ENCODE data around the gene THPO.

The THPO gene

GRCh38 chr3:184372296-184372821 is 5.6 kb downstream of the THPO start:
- Histone ChIP-seq H3K9me3 (ENCODE audit: control insufficient read depth, insufficient read depth, low read length) (no peaks in the 10 kb centered on the region), H3K4me1 (ENCODE audit: control insufficient read depth, insufficient read depth, low read length) (peaks cover 4% of the 10 kb centered on the region), H3K36me3 (ENCODE audit: control insufficient read depth, insufficient read depth, low read length) (peaks cover 8% of the 10 kb centered on the region), H3K9ac (ENCODE audit: low read depth, low read length) (no peak overlapping the region), H3K27me3 (ENCODE audit: control insufficient read depth, insufficient read depth, low read length) (peaks cover 19% of the 10 kb centered on the region), H3K4me3 (ENCODE audit: low read depth, low read length) (no peak overlapping the region)

GRCh38 chr3:184371570-184372018 is 6.4 kb downstream of the THPO start:
- H3K4me3 ChIP-seq (ENCODE audit: low read depth, low read length): no peak overlapping the region
- H3K36me3 ChIP-seq (ENCODE audit: control insufficient read depth, insufficient read depth, low read length): peaks cover 12% of the 10 kb centered on the region
- no peaks in the 10 kb centered on the region for H3K9me3 ChIP-seq (ENCODE audit: control insufficient read depth, insufficient read depth, low read length)
- no peak overlapping the region for H3K9ac ChIP-seq (ENCODE audit: low read depth, low read length)
- peaks cover 14% of the 10 kb centered on the region for H3K27me3 ChIP-seq (ENCODE audit: control insufficient read depth, insufficient read depth, low read length)
- peaks cover 4% of the 10 kb centered on the region for H3K4me1 ChIP-seq (ENCODE audit: control insufficient read depth, insufficient read depth, low read length)

GRCh38 chr3:184368586-184369183 is 9.3 kb downstream of the THPO start:
- Histone ChIP-seq H3K4me3 (ENCODE audit: low read depth, low read length) (no peak overlapping the region), H3K9me3 (ENCODE audit: control insufficient read depth, insufficient read depth, low read length) (no peaks in the 10 kb centered on the region), H3K4me1 (ENCODE audit: control insufficient read depth, insufficient read depth, low read length) (peaks cover 4% of the 10 kb centered on the region), H3K9ac (ENCODE audit: low read depth, low read length) (no peak overlapping the region), H3K27me3 (ENCODE audit: control insufficient read depth, insufficient read depth, low read length) (peaks cover 4% of the 10 kb centered on the region), H3K36me3 (ENCODE audit: control insufficient read depth, insufficient read depth, low read length) (peaks cover 20% of the 10 kb centered on the region)

- Histone ChIP-seq H3K27me3 (ENCODE audit: control insufficient read depth, insufficient read depth, low read length) (no peaks in the 10 kb centered on the region), H3K4me1 (ENCODE audit: control insufficient read depth, insufficient read depth, low read length) (peaks cover 4% of the 10 kb centered on the region), H3K9ac (ENCODE audit: low read depth, low read length) (no peak overlapping the region), H3K4me3 (ENCODE audit: low read depth, low read length) (no peak overlapping the region), H3K9me3 (ENCODE audit: control insufficient read depth, insufficient read depth, low read length) (no peaks in the 10 kb centered on the region), H3K36me3 (ENCODE audit: control insufficient read depth, insufficient read depth, low read length) (peaks cover 20% of the 10 kb centered on the region)
These were observed 9.9 kb downstream of the THPO start for GRCh38 chr3:184368116-184368515.

GRCh38 chr3:184366619-184367289 is 11.3 kb downstream of the THPO start:
- H3K4me3 ChIP-seq (ENCODE audit: low read depth, low read length): no peak overlapping the region
- peaks cover 20% of the 10 kb centered on the region for H3K36me3 ChIP-seq (ENCODE audit: control insufficient read depth, insufficient read depth, low read length)
- H3K9me3 ChIP-seq (ENCODE audit: control insufficient read depth, insufficient read depth, low read length): no peaks in the 10 kb centered on the region
- H3K27me3 ChIP-seq (ENCODE audit: control insufficient read depth, insufficient read depth, low read length): no peaks in the 10 kb centered on the region
- peaks cover 2% of the 10 kb centered on the region for H3K4me1 ChIP-seq (ENCODE audit: control insufficient read depth, insufficient read depth, low read length)
- no peak overlapping the region for H3K9ac ChIP-seq (ENCODE audit: low read depth, low read length)

- H3K27me3 ChIP-seq (ENCODE audit: control insufficient read depth, insufficient read depth, low read length): peaks cover 31% of the 10 kb centered on the region
- peaks cover 17% of the 10 kb centered on the region for H3K36me3 ChIP-seq (ENCODE audit: control insufficient read depth, insufficient read depth, low read length)
- H3K9ac ChIP-seq (ENCODE audit: low read depth, low read length): peak overlapping the region; percentile 88
- peaks cover 15% of the 10 kb centered on the region for H3K4me1 ChIP-seq (ENCODE audit: control insufficient read depth, insufficient read depth, low read length)
- H3K4me3 ChIP-seq (ENCODE audit: low read depth, low read length): peak overlapping the region; percentile 95
- H3K9me3 ChIP-seq (ENCODE audit: control insufficient read depth, insufficient read depth, low read length): no peaks in the 10 kb centered on the region
These were observed 15.1 kb downstream of the THPO start for GRCh38 chr3:184362668-184363546.

- Histone ChIP-seq H3K9me3 (ENCODE audit: control insufficient read depth, insufficient read depth, low read length) (no peaks in the 10 kb centered on the region), H3K27me3 (ENCODE audit: control insufficient read depth, insufficient read depth, low read length) (peaks cover 32% of the 10 kb centered on the region), H3K36me3 (ENCODE audit: control insufficient read depth, insufficient read depth, low read length) (peaks cover 17% of the 10 kb centered on the region), H3K4me3 (ENCODE audit: low read depth, low read length) (peak overlapping the region; percentile 95), H3K4me1 (ENCODE audit: control insufficient read depth, insufficient read depth, low read length) (peaks cover 15% of the 10 kb centered on the region), H3K9ac (ENCODE audit: low read depth, low read length) (peak overlapping the region; percentile 37)
These were observed 15.9 kb downstream of the THPO start for GRCh38 chr3:184361932-184362667.

- Histone ChIP-seq H3K36me3 (ENCODE audit: control insufficient read depth, insufficient read depth, low read length) (peaks cover 16% of the 10 kb centered on the region), H3K4me3 (ENCODE audit: low read depth, low read length) (peak within 1 kb of the TSS; percentile 95), H3K9ac (ENCODE audit: low read depth, low read length) (peak within 1 kb of the TSS; percentile 37), H3K4me1 (ENCODE audit: control insufficient read depth, insufficient read depth, low read length) (peaks cover 15% of the 10 kb centered on the region), H3K27me3 (ENCODE audit: control insufficient read depth, insufficient read depth, low read length) (peaks cover 32% of the 10 kb centered on the region), H3K9me3 (ENCODE audit: control insufficient read depth, insufficient read depth, low read length) (no peaks in the 10 kb centered on the region)
These were observed 16.5 kb downstream of the THPO start, which contains the start of the genes CLCN2 and POLR2H for GRCh38 chr3:184361532-184361931. Gene CLCN2, minus strand, starts transcription at chr3:184361605. Its CDS starts 126 bp downstream, at chr3:184361479. Gene POLR2H, plus strand, starts transcription at chr3:184361710. Its CDS starts 1,783 bp downstream, at chr3:184363493.

- peaks cover 15% of the 10 kb centered on the region for H3K36me3 ChIP-seq (ENCODE audit: control insufficient read depth, insufficient read depth, low read length)
- peak overlapping the region; percentile 95 for H3K4me3 ChIP-seq (ENCODE audit: low read depth, low read length)
- H3K4me1 ChIP-seq (ENCODE audit: control insufficient read depth, insufficient read depth, low read length): peaks cover 15% of the 10 kb centered on the region
These were observed 17.0 kb downstream of the THPO start for GRCh38 chr3:184360929-184361531.

GRCh38 chr3:184360070-184360928 is 17.7 kb downstream of the THPO start:
- H3K9ac ChIP-seq (ENCODE audit: low read depth, low read length): no peak overlapping the region
- no peaks in the 10 kb centered on the region for H3K9me3 ChIP-seq (ENCODE audit: control insufficient read depth, insufficient read depth, low read length)
- H3K36me3 ChIP-seq (ENCODE audit: control insufficient read depth, insufficient read depth, low read length): peaks cover 14% of the 10 kb centered on the region
- peaks cover 15% of the 10 kb centered on the region for H3K4me1 ChIP-seq (ENCODE audit: control insufficient read depth, insufficient read depth, low read length)
- peak overlapping the region; percentile 95 for H3K4me3 ChIP-seq (ENCODE audit: low read depth, low read length)
- peaks cover 32% of the 10 kb centered on the region for H3K27me3 ChIP-seq (ENCODE audit: control insufficient read depth, insufficient read depth, low read length)

More at GRCh38 chr3:184360929-184361531, 17.0 kb downstream of the THPO start:
- Histone ChIP-seq H3K9ac (ENCODE audit: low read depth, low read length) (no peak overlapping the region), H3K27me3 (ENCODE audit: control insufficient read depth, insufficient read depth, low read length) (peaks cover 32% of the 10 kb centered on the region), H3K9me3 (ENCODE audit: control insufficient read depth, insufficient read depth, low read length) (no peaks in the 10 kb centered on the region)

All from iPS-15b (cell line).